CD4-positive, CD25-positive, alpha-beta regulatory T cell (primary cell): Measurements from ENCODE around the gene USP31. TPM values are rescaled to one million over a fixed set of nuclear protein-coding genes. Genes with fewer than 3 reads are reported as not detected.

Experiments used
- ATAC-seq, 2 donors: fragments of 150-1000 bp; cut with Tn5 transposase; one replicate each; pipeline ENCODE4 v1.10.0; 2021; ENCODE audit warnings: low read depth in 2 of 2, moderate number of reproducible peaks in 2 of 2, moderate library complexity in 1 of 2
- DNase-seq, 3 donors: peaks; one replicate each; pipeline versions ENCODE4 v3.0.0 to v3.0.0-alpha.2; 2012 to 2022; ENCODE audit warnings: mixed read lengths in 1 of 3
- H3K27ac ChIP-seq: one replicate; pipeline ENCODE4 v1.7.0; 2013; ENCODE audit warnings: mild to moderate bottlenecking, low read length; ENCODE audit not compliant: insufficient read depth, poor library complexity, severe bottlenecking
- H3K27me3 ChIP-seq: one replicate; pipeline ENCODE4 v1.7.0; 2013; ENCODE audit warnings: low read length; ENCODE audit not compliant: control insufficient read depth, insufficient read depth
- H3K36me3 ChIP-seq: one replicate; pipeline ENCODE4 v1.7.0; 2013; ENCODE audit warnings: mild to moderate bottlenecking, low read length, moderate library complexity; ENCODE audit not compliant: control insufficient read depth, insufficient read depth
- H3K4me1 ChIP-seq: 2 replicates; pipeline ENCODE4 v1.7.0; 2013; ENCODE audit warnings: mild to moderate bottlenecking, low read length; ENCODE audit not compliant: insufficient read depth, control insufficient read depth, poor library complexity, severe bottlenecking
- H3K4me3 ChIP-seq: one replicate; pipeline ENCODE4 v1.7.0; 2013; ENCODE audit warnings: low read depth, mild to moderate bottlenecking, low read length, moderate library complexity
- H3K9me3 ChIP-seq, 2 experiments: 1 replicate in 1 of 2; 2 replicates in 1 of 2; pipeline ENCODE4 v1.7.0; 2013; ENCODE audit warnings: low read length in 2 of 2, mild to moderate bottlenecking in 1 of 2, moderate library complexity in 1 of 2; ENCODE audit not compliant: control insufficient read depth in 2 of 2
- H3K27ac Mint-ChIP-seq, 3 donors: one replicate each; pipeline ENCODE4 v1.8.0; 2020 to 2022; ENCODE audit warnings: mild to moderate bottlenecking in 3 of 3, mixed read lengths in 3 of 3, moderate library complexity in 2 of 3
- H3K27me3 Mint-ChIP-seq: one replicate; pipeline ENCODE4 v1.8.0; 2022; ENCODE audit warnings: mild to moderate bottlenecking, mixed read lengths
- H3K36me3 Mint-ChIP-seq: one replicate; pipeline ENCODE4 v1.8.0; 2020; ENCODE audit warnings: mixed read lengths
- H3K4me1 Mint-ChIP-seq, 4 donors: one replicate each; pipeline ENCODE4 v1.8.0; 2020 to 2022; ENCODE audit warnings: mixed read lengths in 4 of 4, mild to moderate bottlenecking in 1 of 4
- H3K4me3 Mint-ChIP-seq, 4 donors: one replicate each; pipeline ENCODE4 v1.8.0; 2020 to 2022; ENCODE audit warnings: mild to moderate bottlenecking in 4 of 4, mixed read lengths in 4 of 4, moderate library complexity in 3 of 4
- H3K9me3 Mint-ChIP-seq, 7 donors: one replicate each; pipeline ENCODE4 v1.8.0; 2020 to 2022; ENCODE audit warnings: mixed read lengths in 7 of 7, mild to moderate bottlenecking in 3 of 7, moderate library complexity in 2 of 7
- polyA plus RNA-seq, 4 donors: library from polyadenylated mRNA; unstranded; fragments of 300-500 nt; fragmentation: Illumina TruSeq; gene quantifications; one replicate each; pipeline ENCODE4 v1.2.3, GENCODE V29; 2021
- total RNA-seq: library from RNA; stranded (reverse); gene quantifications from one replicate; pipeline ENCODE4 v1.2.3, GENCODE V29; 2022

The USP31 gene
- total and polyA plus RNA-seq, 5 donors from 2014 or later = 0.13 to 4.2 (median 0.40) TPM

- no peaks in the 10 kb centered on the region for H3K36me3 Mint-ChIP-seq
- H3K36me3 ChIP-seq = no peaks in the 10 kb centered on the region
- no peaks in the 10 kb centered on the region for H3K4me1 Mint-ChIP-seq
- no peak overlapping the region for H3K4me3 ChIP-seq
- H3K27me3 Mint-ChIP-seq = peaks cover 5% of the 10 kb centered on the region
- no peak overlapping the region for H3K27ac ChIP-seq
- no peak overlapping the region for H3K4me3 Mint-ChIP-seq
- no peaks in the 10 kb centered on the region for H3K9me3 ChIP-seq
- no peaks in the 10 kb centered on the region for H3K4me1 ChIP-seq
- H3K9me3 Mint-ChIP-seq = peaks cover 0 to 2% (median 0%) of the 10 kb centered on the region in 7 donors
- peaks cover 5% of the 10 kb centered on the region for H3K27me3 ChIP-seq
- ATAC-seq (no peak), DNase-seq (no peak)
- H3K27ac Mint-ChIP-seq = no peak overlapping the region
Measured at GRCh38 chr16:23025692-23026307, 123.5 kb downstream of the USP31 start.

- Mint-ChIP-seq H3K9me3 (peaks cover 0 to 2% (median 0%) of the 10 kb centered on the region in 7 donors), H3K27me3 (peaks cover 5% of the 10 kb centered on the region), H3K4me1 (no peaks in the 10 kb centered on the region), H3K27ac (no peak overlapping the region), H3K36me3 (no peaks in the 10 kb centered on the region), H3K4me3 (no peak overlapping the region)
- DNase-seq (no peak), ATAC-seq (no peak)
- no peaks in the 10 kb centered on the region for H3K36me3 ChIP-seq
- H3K27ac ChIP-seq = no peak overlapping the region
- no peaks in the 10 kb centered on the region for H3K9me3 ChIP-seq
- H3K27me3 ChIP-seq = peaks cover 4% of the 10 kb centered on the region
- no peak overlapping the region for H3K4me3 ChIP-seq
- no peaks in the 10 kb centered on the region for H3K4me1 ChIP-seq
Measured at GRCh38 chr16:23024044-23024443, 125.2 kb downstream of the USP31 start.

- no peaks in the 10 kb centered on the region for H3K9me3 ChIP-seq
- ATAC-seq = no peak
- no peaks in the 10 kb centered on the region for H3K36me3 Mint-ChIP-seq
- no peaks in the 10 kb centered on the region for H3K9me3 Mint-ChIP-seq
- no peaks in the 10 kb centered on the region for H3K36me3 ChIP-seq
- H3K4me1 Mint-ChIP-seq = no peaks in the 10 kb centered on the region
- no peak overlapping the region for H3K4me3 Mint-ChIP-seq
- no peak overlapping the region for H3K27ac ChIP-seq
- DNase-seq = no peak
- no peak overlapping the region for H3K4me3 ChIP-seq
- no peaks in the 10 kb centered on the region for H3K4me1 ChIP-seq
- H3K27me3 Mint-ChIP-seq = peaks cover 10% of the 10 kb centered on the region
- H3K27ac Mint-ChIP-seq = no peak overlapping the region
- peaks cover 2% of the 10 kb centered on the region for H3K27me3 ChIP-seq
Measured at GRCh38 chr16:23020084-23020483, 129.2 kb downstream of the USP31 start.

GRCh38 chr16:23016368-23016767, 132.9 kb downstream of the USP31 start:
- Mint-ChIP-seq H3K4me3 (no peak overlapping the region), H3K9me3 (no peaks in the 10 kb centered on the region), H3K27me3 (peaks cover 8% of the 10 kb centered on the region), H3K36me3 (no peaks in the 10 kb centered on the region), H3K27ac (no peak overlapping the region), H3K4me1 (no peaks in the 10 kb centered on the region)
- ATAC-seq (no peak), DNase-seq (no peak)
- no peaks in the 10 kb centered on the region for H3K4me1 ChIP-seq
- H3K4me3 ChIP-seq = no peak overlapping the region
- no peaks in the 10 kb centered on the region for H3K36me3 ChIP-seq
- H3K27ac ChIP-seq = no peak overlapping the region
- H3K9me3 ChIP-seq = no peaks in the 10 kb centered on the region
- H3K27me3 ChIP-seq = peaks cover 2% of the 10 kb centered on the region

- ATAC-seq (no peak), DNase-seq (no peak)
- H3K27me3 Mint-ChIP-seq = peaks cover 5% of the 10 kb centered on the region
- H3K36me3 ChIP-seq = no peaks in the 10 kb centered on the region
- no peaks in the 10 kb centered on the region for H3K9me3 Mint-ChIP-seq
- no peaks in the 10 kb centered on the region for H3K4me1 ChIP-seq
- H3K4me3 Mint-ChIP-seq = no peak overlapping the region
- no peak overlapping the region for H3K27ac Mint-ChIP-seq
- peaks cover 2% of the 10 kb centered on the region for H3K27me3 ChIP-seq
- no peaks in the 10 kb centered on the region for H3K36me3 Mint-ChIP-seq
- H3K27ac ChIP-seq = no peak overlapping the region
- no peak overlapping the region for H3K4me3 ChIP-seq
- H3K4me1 Mint-ChIP-seq = no peaks in the 10 kb centered on the region
- no peaks in the 10 kb centered on the region for H3K9me3 ChIP-seq
Measured at GRCh38 chr16:23015580-23015979, 133.7 kb downstream of the USP31 start.

- DNase-seq (no peak), ATAC-seq (no peak)
- Mint-ChIP-seq H3K36me3 (no peaks in the 10 kb centered on the region), H3K9me3 (no peaks in the 10 kb centered on the region), H3K27ac (no peak overlapping the region), H3K27me3 (peaks cover 5% of the 10 kb centered on the region), H3K4me1 (no peaks in the 10 kb centered on the region), H3K4me3 (no peak overlapping the region)
- no peak overlapping the region for H3K27ac ChIP-seq
- no peak overlapping the region for H3K4me3 ChIP-seq
- H3K4me1 ChIP-seq = no peaks in the 10 kb centered on the region
- no peaks in the 10 kb centered on the region for H3K36me3 ChIP-seq
- no peaks in the 10 kb centered on the region for H3K9me3 ChIP-seq
- peaks cover 2% of the 10 kb centered on the region for H3K27me3 ChIP-seq
Measured at GRCh38 chr16:23014592-23014991, 134.7 kb downstream of the USP31 start.

Other genes with a start within 250 kb of the USP31 start
- gene SCNN1G, start 33.3 kb upstream of the USP31 start, total RNA-seq = not detected
- gene SCNN1G, start 33.3 kb upstream of the USP31 start, polyA plus RNA-seq = not detected
- gene SCNN1B, start 152.8 kb upstream of the USP31 start, total RNA-seq = not detected
- not detected for gene SCNN1B, start 152.8 kb upstream of the USP31 start, polyA plus RNA-seq